Activated T-helper 1 cell treated with anti-CD3 and anti-CD28 coated beads, Interleukin-12 subunit alpha, Interleukin-12 subunit beta, Interleukin-2, Interleukin-4 antibody, amounts not matched to agents 30 ng/mL and 10 ng/mL and 1 ng/mL, durations not matched to agents 14 hours and 24 hours and 36 hours (primary cell): Measurements from ENCODE around the gene CTBP2. TPM values are rescaled to one million over a fixed set of nuclear protein-coding genes. Genes with fewer than 3 reads are reported as not detected.

Source experiments
- DNase-seq: peaks from one replicate; pipeline ENCODE4 v3.0.0; 2021; ENCODE audit warnings: low spot score
- H3K27ac Mint-ChIP-seq: one replicate; pipeline ENCODE4 v1.8.0; 2021; ENCODE audit warnings: mild to moderate bottlenecking, mixed read lengths
- H3K27me3 Mint-ChIP-seq: one replicate; pipeline ENCODE4 v1.8.0; 2022; ENCODE audit warnings: mild to moderate bottlenecking, moderate library complexity, mixed read lengths; ENCODE audit not compliant: insufficient read depth
- H3K36me3 Mint-ChIP-seq: one replicate; pipeline ENCODE4 v1.8.0; 2021; ENCODE audit warnings: low read depth, mixed read lengths
- H3K4me1 Mint-ChIP-seq: one replicate; pipeline ENCODE4 v1.8.0; 2021; ENCODE audit warnings: low read depth, mixed read lengths
- H3K4me3 Mint-ChIP-seq: one replicate; pipeline ENCODE4 v1.8.0; 2021; ENCODE audit warnings: mild to moderate bottlenecking, moderate library complexity, mixed read lengths
- H3K9me3 Mint-ChIP-seq: one replicate; pipeline ENCODE4 v1.8.0; 2021; ENCODE audit warnings: mixed read lengths
- intact Hi-C: fragments of 100-400 bp; cut with micrococcal nuclease; formaldehyde crosslinking; loops from one replicate; pipeline ENCODE4 v1.15.1; 2024
- total RNA-seq: library from RNA; stranded (reverse); gene quantifications from 2 replicates; pipeline ENCODE4 v1.2.3, GENCODE V29; 2022

The CTBP2 gene
- total RNA-seq, result 0.13 and 0.39 TPM in 2 replicates

- DNase-seq, result no peak
- Mint-ChIP-seq H3K4me3 (peak within 1 kb of the TSS; percentile 15), H3K4me1 (peaks cover 5% of the 10 kb centered on the region), H3K27ac (no peak within 1 kb of the TSS), H3K36me3 (peaks cover 3% of the 10 kb centered on the region), H3K9me3 (no peaks in the 10 kb centered on the region), H3K27me3 (peaks cover 52% of the 10 kb centered on the region)
- intact Hi-C loops, result no loop called here
Observed at GRCh38 chr10:125159932-125160855, at the start of gene CTBP2. TSS of gene CTBP2 (minus strand) at chr10:125160563.

- H3K36me3 Mint-ChIP-seq, result no peaks in the 10 kb centered on the region
- intact Hi-C loops, result no loop called here
- no peaks in the 10 kb centered on the region for H3K27me3 Mint-ChIP-seq
- no peak for DNase-seq
- H3K4me1 Mint-ChIP-seq, result no peaks in the 10 kb centered on the region
- no peak overlapping the region for H3K4me3 Mint-ChIP-seq
- no peaks in the 10 kb centered on the region for H3K9me3 Mint-ChIP-seq
- H3K27ac Mint-ChIP-seq, result no peak overlapping the region
Observed at GRCh38 chr10:125209591-125210355, 49.4 kb upstream of the CTBP2 start.

GRCh38 chr10:125208854-125209565 lies 48.6 kb upstream of the CTBP2 start:
- H3K36me3 Mint-ChIP-seq, result no peaks in the 10 kb centered on the region
- no peak overlapping the region for H3K27ac Mint-ChIP-seq
- no peaks in the 10 kb centered on the region for H3K4me1 Mint-ChIP-seq
- no peak overlapping the region for H3K4me3 Mint-ChIP-seq
- H3K27me3 Mint-ChIP-seq, result no peaks in the 10 kb centered on the region
- H3K9me3 Mint-ChIP-seq, result no peaks in the 10 kb centered on the region
- DNase-seq, result no peak
- intact Hi-C loops, result no loop called here

- DNase-seq, result no peak
- Mint-ChIP-seq H3K4me1 (no peaks in the 10 kb centered on the region), H3K4me3 (no peak overlapping the region), H3K27me3 (no peaks in the 10 kb centered on the region), H3K36me3 (no peaks in the 10 kb centered on the region), H3K9me3 (no peaks in the 10 kb centered on the region), H3K27ac (no peak overlapping the region)
- intact Hi-C loops, result no loop called here
Observed at GRCh38 chr10:125206623-125207022, 46.3 kb upstream of the CTBP2 start.

- intact Hi-C loops, result no loop called here
- Mint-ChIP-seq H3K9me3 (no peaks in the 10 kb centered on the region), H3K27ac (no peak overlapping the region), H3K27me3 (no peaks in the 10 kb centered on the region), H3K4me3 (no peak overlapping the region), H3K36me3 (no peaks in the 10 kb centered on the region), H3K4me1 (no peaks in the 10 kb centered on the region)
- DNase-seq, result no peak
Observed at GRCh38 chr10:125205431-125205830, 45.1 kb upstream of the CTBP2 start.

GRCh38 chr10:125204400-125204799 lies 44.0 kb upstream of the CTBP2 start:
- no peak overlapping the region for H3K27ac Mint-ChIP-seq
- no peak for DNase-seq
- H3K9me3 Mint-ChIP-seq, result no peaks in the 10 kb centered on the region
- no peak overlapping the region for H3K4me3 Mint-ChIP-seq
- no peaks in the 10 kb centered on the region for H3K4me1 Mint-ChIP-seq
- intact Hi-C loops, result no loop called here
- no peaks in the 10 kb centered on the region for H3K36me3 Mint-ChIP-seq
- no peaks in the 10 kb centered on the region for H3K27me3 Mint-ChIP-seq

GRCh38 chr10:125203186-125203800 lies 42.9 kb upstream of the CTBP2 start:
- Mint-ChIP-seq H3K4me1 (no peaks in the 10 kb centered on the region), H3K27me3 (no peaks in the 10 kb centered on the region), H3K4me3 (no peak overlapping the region), H3K27ac (no peak overlapping the region), H3K36me3 (no peaks in the 10 kb centered on the region), H3K9me3 (no peaks in the 10 kb centered on the region)
- DNase-seq, result no peak
- intact Hi-C loops, result no loop called here

- no peak overlapping the region for H3K4me3 Mint-ChIP-seq
- H3K4me1 Mint-ChIP-seq, result no peaks in the 10 kb centered on the region
- intact Hi-C loops, result no loop called here
- no peaks in the 10 kb centered on the region for H3K27me3 Mint-ChIP-seq
- no peaks in the 10 kb centered on the region for H3K36me3 Mint-ChIP-seq
- no peak overlapping the region for H3K27ac Mint-ChIP-seq
- H3K9me3 Mint-ChIP-seq, result no peaks in the 10 kb centered on the region
- no peak for DNase-seq
Observed at GRCh38 chr10:125201791-125202622, 41.6 kb upstream of the CTBP2 start.

- intact Hi-C loops, result no loop called here
- no peaks in the 10 kb centered on the region for H3K27me3 Mint-ChIP-seq
- H3K27ac Mint-ChIP-seq, result no peak overlapping the region
- no peak overlapping the region for H3K4me3 Mint-ChIP-seq
- no peaks in the 10 kb centered on the region for H3K36me3 Mint-ChIP-seq
- DNase-seq, result no peak
- H3K9me3 Mint-ChIP-seq, result no peaks in the 10 kb centered on the region
- no peaks in the 10 kb centered on the region for H3K4me1 Mint-ChIP-seq
Observed at GRCh38 chr10:125201108-125201524, 40.8 kb upstream of the CTBP2 start.

GRCh38 chr10:125200396-125200795 lies 40.0 kb upstream of the CTBP2 start:
- intact Hi-C loops, result no loop called here
- no peak for DNase-seq
- Mint-ChIP-seq H3K9me3 (no peaks in the 10 kb centered on the region), H3K4me3 (no peak overlapping the region), H3K4me1 (no peaks in the 10 kb centered on the region), H3K27me3 (no peaks in the 10 kb centered on the region), H3K27ac (no peak overlapping the region), H3K36me3 (no peaks in the 10 kb centered on the region)

- intact Hi-C loops, result no loop called here
- H3K4me3 Mint-ChIP-seq, result no peak overlapping the region
- H3K9me3 Mint-ChIP-seq, result no peaks in the 10 kb centered on the region
- DNase-seq, result no peak
- no peaks in the 10 kb centered on the region for H3K36me3 Mint-ChIP-seq
- H3K27me3 Mint-ChIP-seq, result no peaks in the 10 kb centered on the region
- H3K4me1 Mint-ChIP-seq, result no peaks in the 10 kb centered on the region
- no peak overlapping the region for H3K27ac Mint-ChIP-seq
Observed at GRCh38 chr10:125199270-125199669, 38.9 kb upstream of the CTBP2 start.

- no peak overlapping the region for H3K4me3 Mint-ChIP-seq
- intact Hi-C loops, result no loop called here
- no peak for DNase-seq
- H3K27ac Mint-ChIP-seq, result no peak overlapping the region
- no peaks in the 10 kb centered on the region for H3K4me1 Mint-ChIP-seq
- no peaks in the 10 kb centered on the region for H3K27me3 Mint-ChIP-seq
- H3K36me3 Mint-ChIP-seq, result no peaks in the 10 kb centered on the region
- H3K9me3 Mint-ChIP-seq, result no peaks in the 10 kb centered on the region
Observed at GRCh38 chr10:125194814-125195213, 34.5 kb upstream of the CTBP2 start.
